Fibroblast of the aortic adventitia (primary cell): ENCODE measurements around the gene UBAC2. TPM values are rescaled to one million over a fixed set of nuclear protein-coding genes. Genes with fewer than 3 reads are reported as not detected.

ENCODE experiments used
- DNase-seq: peaks from one replicate; pipeline ENCODE4 v3.0.0-alpha.2; 2010; ENCODE audit warnings: low read depth
- H3K4me3 ChIP-seq: 2 replicates; pipeline ENCODE4 v1.5.1; 2011; ENCODE audit warnings: low read depth, mild to moderate bottlenecking, control low read depth, low read length, moderate library complexity
- total RNA-seq: library from RNA; depleted of rRNA; stranded (reverse); fragments of >200 nt; gene quantifications from 2 replicates; pipeline ENCODE4 v1.2.3, GENCODE V29; 2012; ENCODE audit warnings: low replicate concordance
- TF ChIP-seq, protein P1 (sequence below): IDR thresholded peaks from 2 replicates; pipeline ENCODE4 v1.5.1; 2011; ENCODE audit warnings: mild to moderate bottlenecking, low read length, control low read depth, inconsistent platforms; ENCODE audit not compliant: insufficient read depth

Gene UBAC2
- total RNA-seq, 1 donor, result 33.8 TPM

DNA sequence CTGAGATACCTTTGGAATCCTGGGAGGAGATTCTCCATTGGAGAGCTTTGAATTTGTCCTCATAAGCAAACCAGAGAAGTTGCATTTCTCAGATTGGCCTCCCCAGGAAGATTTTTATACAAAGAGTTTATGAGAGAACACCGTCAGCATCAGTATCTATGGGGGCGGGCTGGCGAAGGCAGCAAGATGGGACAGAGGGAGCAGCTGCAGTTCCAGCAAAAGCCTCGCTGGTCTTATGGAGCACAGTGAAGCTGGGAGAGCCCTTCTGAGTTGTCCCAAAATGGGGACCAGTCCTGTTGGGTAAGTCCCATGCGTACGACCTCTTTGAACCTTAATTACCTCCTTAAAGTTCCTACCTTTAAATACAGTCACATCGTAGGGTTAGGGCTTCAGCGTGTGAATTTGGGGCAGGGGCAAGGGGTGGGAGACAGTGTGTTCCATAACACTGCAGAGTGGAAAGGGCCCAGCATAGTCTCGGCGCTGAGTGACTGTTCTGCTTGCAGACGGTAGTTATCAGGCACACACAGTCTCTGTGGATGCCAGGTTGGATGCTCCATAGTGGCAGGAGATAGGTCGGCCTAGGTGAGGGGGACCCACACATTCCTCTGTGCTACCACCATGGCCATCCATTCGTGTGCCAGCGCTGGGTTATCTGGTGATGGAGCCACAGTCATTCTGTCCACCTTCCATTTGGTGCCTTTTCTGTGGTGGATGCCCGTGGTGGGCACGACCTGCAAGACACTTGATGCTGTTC, 141.5 kb downstream of the UBAC2 start:
- no peak for DNase-seq
- TF ChIP-seq, protein P1, sequence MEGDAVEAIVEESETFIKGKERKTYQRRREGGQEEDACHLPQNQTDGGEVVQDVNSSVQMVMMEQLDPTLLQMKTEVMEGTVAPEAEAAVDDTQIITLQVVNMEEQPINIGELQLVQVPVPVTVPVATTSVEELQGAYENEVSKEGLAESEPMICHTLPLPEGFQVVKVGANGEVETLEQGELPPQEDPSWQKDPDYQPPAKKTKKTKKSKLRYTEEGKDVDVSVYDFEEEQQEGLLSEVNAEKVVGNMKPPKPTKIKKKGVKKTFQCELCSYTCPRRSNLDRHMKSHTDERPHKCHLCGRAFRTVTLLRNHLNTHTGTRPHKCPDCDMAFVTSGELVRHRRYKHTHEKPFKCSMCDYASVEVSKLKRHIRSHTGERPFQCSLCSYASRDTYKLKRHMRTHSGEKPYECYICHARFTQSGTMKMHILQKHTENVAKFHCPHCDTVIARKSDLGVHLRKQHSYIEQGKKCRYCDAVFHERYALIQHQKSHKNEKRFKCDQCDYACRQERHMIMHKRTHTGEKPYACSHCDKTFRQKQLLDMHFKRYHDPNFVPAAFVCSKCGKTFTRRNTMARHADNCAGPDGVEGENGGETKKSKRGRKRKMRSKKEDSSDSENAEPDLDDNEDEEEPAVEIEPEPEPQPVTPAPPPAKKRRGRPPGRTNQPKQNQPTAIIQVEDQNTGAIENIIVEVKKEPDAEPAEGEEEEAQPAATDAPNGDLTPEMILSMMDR, result no peak
- no peak overlapping the region for H3K4me3 ChIP-seq

DNA sequence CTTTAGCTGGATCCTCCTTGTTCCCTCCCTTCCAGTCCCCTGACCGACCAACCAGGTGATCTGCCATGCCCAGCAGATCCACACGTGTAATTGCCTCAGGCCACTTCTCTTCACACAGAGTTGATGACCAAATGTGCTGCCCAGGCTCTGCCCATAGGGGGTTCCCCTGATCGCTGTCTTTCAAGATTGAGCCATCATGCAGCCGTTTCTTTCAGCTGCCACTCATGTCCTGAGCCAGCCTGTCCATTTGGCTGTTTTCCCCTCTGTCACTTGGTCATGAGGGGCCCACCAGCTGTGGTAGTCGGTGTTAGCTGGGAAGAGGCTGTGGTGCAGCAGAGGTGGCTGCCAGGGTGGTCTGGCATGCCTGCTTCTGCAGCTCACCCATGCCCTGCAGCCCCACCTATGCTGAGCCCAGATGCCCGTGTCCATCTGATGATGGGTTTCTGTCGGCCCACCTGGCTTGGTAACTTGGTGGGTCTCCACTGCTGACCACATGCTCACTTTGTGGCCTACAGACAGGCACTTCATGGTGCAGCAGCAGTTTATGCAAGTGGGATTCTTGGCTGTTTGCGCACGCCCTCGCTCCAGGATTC, 142.2 kb downstream of the UBAC2 start:
- no peak for DNase-seq
- H3K4me3 ChIP-seq, result no peak overlapping the region
- TF ChIP-seq, protein P1, result no peak

DNA sequence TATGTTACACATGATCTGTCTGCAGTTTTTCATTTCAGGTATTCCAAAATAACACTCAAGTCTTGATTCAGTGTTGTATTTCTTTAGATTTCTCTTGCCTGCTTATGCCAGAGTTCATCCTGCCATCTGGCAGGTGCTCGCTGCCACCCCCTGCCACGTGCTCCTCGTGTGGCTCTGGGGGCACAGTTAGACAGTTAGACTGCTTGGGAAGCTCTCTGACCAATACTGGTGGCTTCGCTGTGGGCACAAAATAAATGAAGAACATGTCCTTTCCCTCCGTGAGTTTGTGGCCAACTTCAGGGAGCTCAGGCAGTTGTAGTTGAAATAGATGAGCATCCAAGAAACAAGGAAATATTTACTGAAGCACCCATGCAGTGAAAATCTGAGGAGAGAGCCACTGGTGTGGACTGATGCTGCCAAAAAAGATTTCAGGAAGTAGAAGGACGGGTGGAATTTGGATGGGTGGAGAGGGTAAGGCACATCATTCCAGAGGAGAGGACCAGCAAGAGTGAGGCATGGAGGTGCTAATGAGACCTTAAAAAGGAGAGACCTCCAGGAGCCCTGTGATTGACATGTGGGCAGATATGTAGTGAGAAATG, 144.1 kb downstream of the UBAC2 start:
- no peak for DNase-seq
- H3K4me3 ChIP-seq, result no peak overlapping the region
- TF ChIP-seq, protein P1, result no peak

DNA sequence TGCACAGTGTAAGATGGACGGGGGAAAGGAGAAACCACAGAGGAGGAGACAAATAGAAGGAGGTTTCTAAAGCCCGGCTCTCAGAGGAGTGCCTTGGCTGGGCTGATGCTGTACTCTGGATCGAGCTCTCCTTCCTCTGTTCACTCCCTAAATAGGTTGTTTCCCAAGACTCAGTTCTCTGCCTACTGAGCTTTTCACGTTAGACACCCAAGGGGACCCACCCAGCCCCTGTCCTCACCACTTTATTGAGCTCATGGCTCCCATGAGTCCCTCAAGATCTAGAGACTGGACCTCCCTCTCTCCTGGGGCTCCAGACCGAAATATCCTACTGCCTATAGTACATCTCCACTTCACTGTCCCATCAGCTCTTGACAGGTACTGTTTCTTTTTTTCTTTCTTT, 144.7 kb downstream of the UBAC2 start:
- TF ChIP-seq, protein P1, result no peak
- no peak overlapping the region for H3K4me3 ChIP-seq
- no peak for DNase-seq

DNA sequence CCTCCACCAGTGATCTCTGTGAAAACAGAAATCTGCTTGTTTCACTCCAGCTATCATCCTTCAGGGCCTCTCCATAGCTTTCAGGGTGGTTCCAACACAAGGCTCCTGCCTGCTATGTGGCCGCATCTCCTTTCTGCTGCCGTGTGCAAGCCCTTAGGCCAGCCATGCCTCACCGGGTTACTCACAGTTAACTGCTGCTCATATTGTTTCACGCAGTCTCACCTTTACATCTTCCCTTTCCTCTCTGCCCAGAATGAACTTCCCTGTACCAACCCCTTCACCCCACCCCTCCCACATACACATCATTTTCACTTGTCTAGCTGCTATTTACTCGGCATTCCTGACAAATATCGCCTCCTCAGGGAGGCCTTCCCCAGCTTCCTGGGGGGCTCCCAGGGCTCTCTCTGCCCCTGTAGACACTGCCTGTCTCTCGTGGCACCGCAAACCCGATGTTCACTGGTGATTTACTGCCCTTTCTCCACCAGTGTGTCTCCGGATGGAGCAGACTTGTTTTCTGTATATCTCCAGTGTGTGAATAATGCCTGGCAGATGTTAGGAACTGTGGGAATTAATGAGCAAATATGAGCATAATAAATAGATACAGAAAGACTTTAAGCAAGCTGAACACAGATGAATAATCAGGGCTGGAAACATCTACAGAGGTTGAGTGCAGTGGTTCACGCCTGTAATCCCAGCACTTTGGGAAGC, 145.8 kb downstream of the UBAC2 start:
- TF ChIP-seq, protein P1, result no peak
- H3K4me3 ChIP-seq, result no peak overlapping the region
- no peak for DNase-seq

DNA sequence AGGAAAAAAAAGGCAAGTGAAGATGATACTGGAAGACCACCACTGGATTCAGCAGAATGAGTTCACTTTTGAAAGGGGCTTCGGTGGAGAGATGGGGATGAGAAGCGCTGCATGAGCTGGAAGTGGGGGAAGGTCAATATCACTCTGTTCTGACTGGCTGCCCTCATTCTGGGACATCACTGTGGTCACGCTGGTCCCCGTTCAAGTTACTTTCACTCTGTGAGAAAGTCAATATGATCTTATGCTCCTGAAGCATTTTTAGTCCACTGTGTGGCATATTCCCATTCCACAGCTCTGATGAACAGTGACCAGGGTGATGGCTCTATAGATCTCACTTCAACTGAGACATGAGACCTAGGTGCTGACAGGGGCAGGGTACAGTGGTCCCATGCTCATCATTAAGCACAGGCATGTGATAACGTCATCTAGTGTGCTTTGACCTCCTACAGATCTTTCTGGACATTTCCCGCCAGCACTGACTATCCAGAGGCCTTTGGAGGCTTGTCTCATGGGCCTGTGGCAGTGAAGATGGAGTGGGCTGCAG, 146.8 kb downstream of the UBAC2 start:
- no peak for DNase-seq
- TF ChIP-seq, protein P1, result no peak
- H3K4me3 ChIP-seq, result no peak overlapping the region
